RWPE2 (cell line): ENCODE measurements around the gene MAPT.

Source experiments
- ATAC-seq: fragments of 200-7000 bp; cut with Tn5 transposase; 3 replicates; pipeline ENCODE4 v1.9.1; 2021; ENCODE audit warnings: low read depth
- DNase-seq: peaks from one replicate; pipeline ENCODE4 v3.0.0-alpha.2; 2020; ENCODE audit warnings: low spot score
- H3K27ac ChIP-seq: fragments of 450-650 bp; 2 replicates; pipeline ENCODE4 v1.5.1; 2017; ENCODE audit warnings: mild to moderate bottlenecking; ENCODE audit not compliant: poor library complexity, severe bottlenecking
- H3K27me3 ChIP-seq: fragments of 250-450 bp; sonication (Bioruptor Pico); 2 replicates; pipeline ENCODE4 v1.5.1; 2021; ENCODE audit warnings: mild to moderate bottlenecking, moderate library complexity; ENCODE audit not compliant: insufficient read depth, poor library complexity, severe bottlenecking
- H3K36me3 ChIP-seq: fragments of 250-450 bp; sonication (Bioruptor Pico); 2 replicates; pipeline ENCODE4 v1.5.1; 2020; ENCODE audit warnings: low read depth, mild to moderate bottlenecking, moderate library complexity
- H3K4me1 ChIP-seq: fragments of 250-450 bp; sonication (Bioruptor Pico); 2 replicates; pipeline ENCODE4 v1.5.1; 2021; ENCODE audit warnings: mild to moderate bottlenecking, moderate library complexity; ENCODE audit not compliant: insufficient read depth, poor library complexity, severe bottlenecking
- H3K4me3 ChIP-seq: fragments of 250-450 bp; sonication (Bioruptor Pico); 2 replicates; pipeline ENCODE4 v1.5.1; 2021; ENCODE audit warnings: mild to moderate bottlenecking, moderate library complexity; ENCODE audit not compliant: severe bottlenecking
- H3K9me3 ChIP-seq: fragments of 250-450 bp; sonication (Bioruptor Pico); 2 replicates; pipeline ENCODE4 v1.5.1; 2021; ENCODE audit warnings: mild to moderate bottlenecking, moderate library complexity; ENCODE audit not compliant: severe bottlenecking
- TF ChIP-seq, protein P1 (sequence below): fragments of 450-650 bp; IDR thresholded peaks from one replicate; pipeline ENCODE4 v1.5.1; 2017; ENCODE audit warnings: mild to moderate bottlenecking, moderate library complexity; ENCODE audit not compliant: poor library complexity, severe bottlenecking

MAPT gene

DNA sequence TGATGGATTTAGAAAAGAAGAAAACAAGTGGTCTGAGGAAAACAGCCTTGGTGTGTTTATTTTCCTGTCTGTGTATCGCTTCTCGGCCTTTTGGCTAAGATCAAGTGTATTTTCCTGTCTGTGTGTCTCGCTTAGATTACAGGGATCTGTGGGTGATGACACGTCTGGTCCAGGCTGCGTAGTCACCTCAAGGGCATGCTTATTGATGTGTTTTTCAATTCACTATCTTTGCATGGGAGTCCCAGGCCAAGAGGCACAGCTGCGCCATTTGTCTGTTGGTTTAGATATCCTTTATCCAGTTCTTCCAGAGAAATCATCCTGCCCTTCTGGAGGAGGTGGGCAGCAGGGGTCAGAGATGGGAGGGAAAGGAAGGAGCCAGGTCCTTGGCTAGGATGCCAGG is 57.6 kb downstream of the MAPT start:
- TF ChIP-seq, protein P1, sequence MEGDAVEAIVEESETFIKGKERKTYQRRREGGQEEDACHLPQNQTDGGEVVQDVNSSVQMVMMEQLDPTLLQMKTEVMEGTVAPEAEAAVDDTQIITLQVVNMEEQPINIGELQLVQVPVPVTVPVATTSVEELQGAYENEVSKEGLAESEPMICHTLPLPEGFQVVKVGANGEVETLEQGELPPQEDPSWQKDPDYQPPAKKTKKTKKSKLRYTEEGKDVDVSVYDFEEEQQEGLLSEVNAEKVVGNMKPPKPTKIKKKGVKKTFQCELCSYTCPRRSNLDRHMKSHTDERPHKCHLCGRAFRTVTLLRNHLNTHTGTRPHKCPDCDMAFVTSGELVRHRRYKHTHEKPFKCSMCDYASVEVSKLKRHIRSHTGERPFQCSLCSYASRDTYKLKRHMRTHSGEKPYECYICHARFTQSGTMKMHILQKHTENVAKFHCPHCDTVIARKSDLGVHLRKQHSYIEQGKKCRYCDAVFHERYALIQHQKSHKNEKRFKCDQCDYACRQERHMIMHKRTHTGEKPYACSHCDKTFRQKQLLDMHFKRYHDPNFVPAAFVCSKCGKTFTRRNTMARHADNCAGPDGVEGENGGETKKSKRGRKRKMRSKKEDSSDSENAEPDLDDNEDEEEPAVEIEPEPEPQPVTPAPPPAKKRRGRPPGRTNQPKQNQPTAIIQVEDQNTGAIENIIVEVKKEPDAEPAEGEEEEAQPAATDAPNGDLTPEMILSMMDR: no peak
- Histone ChIP-seq H3K4me1 (no peaks in the 10 kb centered on the region), H3K27me3 (peaks cover 29% of the 10 kb centered on the region), H3K36me3 (no peaks in the 10 kb centered on the region), H3K27ac (no peak overlapping the region), H3K9me3 (no peaks in the 10 kb centered on the region), H3K4me3 (no peak overlapping the region)
- no peak for DNase-seq
- no peak for ATAC-seq

DNA sequence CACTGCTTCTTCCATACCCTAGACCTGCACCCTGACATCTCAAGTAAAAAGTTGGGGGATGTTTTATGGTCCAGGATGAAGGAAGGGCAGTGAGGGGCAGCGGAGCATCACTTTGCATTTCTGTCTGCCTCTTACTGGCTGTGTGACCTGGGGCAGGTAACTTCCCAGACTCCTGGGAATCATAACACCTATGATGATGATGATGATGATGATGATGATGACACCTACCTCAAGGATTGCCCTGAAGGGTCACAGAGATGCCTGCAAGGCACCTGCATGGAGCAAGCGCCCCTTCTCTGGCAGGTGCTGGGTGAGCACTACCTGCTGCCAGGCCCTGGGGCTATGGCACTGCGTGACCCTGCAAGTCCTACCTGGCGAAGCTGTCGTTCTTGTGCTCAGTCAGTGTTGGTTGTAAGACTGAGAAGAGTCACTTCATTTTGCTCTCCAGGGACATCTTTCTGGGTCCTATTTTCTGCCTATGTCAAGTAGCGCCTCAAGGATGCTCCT is 58.5 kb downstream of the MAPT start:
- Histone ChIP-seq H3K9me3 (no peaks in the 10 kb centered on the region), H3K36me3 (no peaks in the 10 kb centered on the region), H3K4me1 (no peaks in the 10 kb centered on the region), H3K27ac (no peak overlapping the region), H3K4me3 (no peak overlapping the region), H3K27me3 (peaks cover 29% of the 10 kb centered on the region)
- DNase-seq (no peak), ATAC-seq (no peak)
- TF ChIP-seq, protein P1: no peak

DNA sequence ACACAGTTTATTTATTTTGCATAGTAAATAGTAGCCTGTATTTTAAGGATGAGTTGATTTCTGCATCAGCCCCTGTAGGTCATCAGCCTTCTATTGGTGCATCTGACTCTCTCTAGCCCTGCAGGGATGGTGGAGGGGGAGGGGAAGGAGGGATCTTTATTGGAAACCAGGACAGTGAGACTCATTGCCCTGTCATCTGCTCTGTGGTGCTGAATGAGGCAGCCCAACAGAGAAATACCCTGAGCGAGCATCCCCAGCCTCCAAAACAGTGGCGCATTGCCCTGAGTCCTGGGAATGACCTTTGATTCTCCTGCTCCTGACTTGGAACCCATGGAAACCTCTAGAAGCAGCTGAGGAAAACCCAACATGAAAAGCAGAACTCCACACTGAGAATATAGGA is 59.2 kb downstream of the MAPT start:
- Histone ChIP-seq H3K4me1 (no peaks in the 10 kb centered on the region), H3K27ac (no peak overlapping the region), H3K9me3 (no peaks in the 10 kb centered on the region), H3K27me3 (peaks cover 29% of the 10 kb centered on the region), H3K36me3 (no peaks in the 10 kb centered on the region), H3K4me3 (no peak overlapping the region)
- TF ChIP-seq, protein P1: no peak
- DNase-seq (no peak), ATAC-seq (no peak)

- H3K4me3 ChIP-seq: no peak overlapping the region
- DNase-seq (no peak), ATAC-seq (no peak)
- H3K36me3 ChIP-seq: no peaks in the 10 kb centered on the region
- TF ChIP-seq, protein P1: no peak
- no peaks in the 10 kb centered on the region for H3K4me1 ChIP-seq
- no peaks in the 10 kb centered on the region for H3K9me3 ChIP-seq
- no peak overlapping the region for H3K27ac ChIP-seq
- H3K27me3 ChIP-seq: peaks cover 21% of the 10 kb centered on the region
Observed at GRCh38 chr17:45954914-45955313, 60.6 kb downstream of the MAPT start.

DNA sequence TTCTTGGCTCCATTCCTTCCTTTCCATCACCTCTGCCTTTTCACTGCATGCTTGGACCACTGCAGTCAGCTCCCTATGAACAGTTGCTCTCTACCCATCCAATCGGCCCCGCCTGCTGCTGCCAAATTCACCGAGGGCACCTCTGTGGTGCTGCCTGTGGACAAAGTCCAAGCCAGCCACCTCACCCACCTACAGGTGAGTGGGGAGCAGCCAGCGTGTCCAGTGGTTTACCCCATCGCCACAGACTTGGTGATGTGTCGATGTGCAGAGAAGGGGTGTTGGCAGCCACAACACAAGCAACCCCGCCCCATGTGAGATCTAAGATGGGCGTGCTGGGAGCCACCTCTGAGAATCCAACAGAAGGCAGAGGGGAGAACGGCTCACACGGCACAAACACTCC is 61.0 kb downstream of the MAPT start:
- Histone ChIP-seq H3K4me3 (no peak overlapping the region), H3K9me3 (no peaks in the 10 kb centered on the region), H3K36me3 (no peaks in the 10 kb centered on the region), H3K27me3 (peaks cover 17% of the 10 kb centered on the region), H3K4me1 (no peaks in the 10 kb centered on the region), H3K27ac (no peak overlapping the region)
- TF ChIP-seq, protein P1: no peak
- no peak for DNase-seq
- ATAC-seq: no peak
